T-helper 2 cell treated with Interferon-gamma antibody and Interleukin-4, amounts not matched to agents 5 μg/mL and 100 μg/mL, for 36 hours (primary cell): ENCODE results near the gene ITGAL.

Experiments
- DNase-seq: peaks from one replicate; pipeline ENCODE4 v3.0.0; 2021; ENCODE audit warnings: low spot score
- H3K27ac Mint-ChIP-seq: one replicate; pipeline ENCODE4 v1.8.0; 2021; ENCODE audit warnings: mild to moderate bottlenecking, mixed read lengths
- H3K27me3 Mint-ChIP-seq: one replicate; pipeline ENCODE4 v1.8.0; 2021; ENCODE audit warnings: low read depth, mixed read lengths
- H3K36me3 Mint-ChIP-seq: one replicate; pipeline ENCODE4 v1.8.0; 2021; ENCODE audit warnings: low read depth, mixed read lengths
- H3K4me1 Mint-ChIP-seq: one replicate; pipeline ENCODE4 v1.8.0; 2021; ENCODE audit warnings: low read depth, mixed read lengths
- H3K4me3 Mint-ChIP-seq: one replicate; pipeline ENCODE4 v1.8.0; 2022; ENCODE audit warnings: mild to moderate bottlenecking, moderate library complexity, mixed read lengths
- H3K9me3 Mint-ChIP-seq: one replicate; pipeline ENCODE4 v1.8.0; 2021; ENCODE audit warnings: mixed read lengths

ITGAL gene

GRCh38 chr16:30491744-30492308 is 19.3 kb downstream of the ITGAL start:
- H3K27ac Mint-ChIP-seq, result peak overlapping the region; percentile 76
- peaks cover 65% of the 10 kb centered on the region for H3K36me3 Mint-ChIP-seq
- H3K4me1 Mint-ChIP-seq, result peaks cover 27% of the 10 kb centered on the region
- H3K27me3 Mint-ChIP-seq, result no peaks in the 10 kb centered on the region
- peak overlapping the region; percentile 12 for H3K4me3 Mint-ChIP-seq
- no peaks in the 10 kb centered on the region for H3K9me3 Mint-ChIP-seq
- no peak for DNase-seq

GRCh38 chr16:30493941-30494488 is 21.5 kb downstream of the ITGAL start:
- Mint-ChIP-seq H3K27me3 (no peaks in the 10 kb centered on the region), H3K4me1 (peaks cover 19% of the 10 kb centered on the region), H3K9me3 (no peaks in the 10 kb centered on the region), H3K27ac (peak overlapping the region; percentile 15), H3K36me3 (peaks cover 59% of the 10 kb centered on the region), H3K4me3 (no peak overlapping the region)
- DNase-seq, result no peak

- peaks cover 57% of the 10 kb centered on the region for H3K36me3 Mint-ChIP-seq
- H3K27ac Mint-ChIP-seq, result peak overlapping the region; percentile 15
- H3K4me3 Mint-ChIP-seq, result no peak overlapping the region
These were observed 22.2 kb downstream of the ITGAL start for GRCh38 chr16:30494709-30495108.

DNA sequence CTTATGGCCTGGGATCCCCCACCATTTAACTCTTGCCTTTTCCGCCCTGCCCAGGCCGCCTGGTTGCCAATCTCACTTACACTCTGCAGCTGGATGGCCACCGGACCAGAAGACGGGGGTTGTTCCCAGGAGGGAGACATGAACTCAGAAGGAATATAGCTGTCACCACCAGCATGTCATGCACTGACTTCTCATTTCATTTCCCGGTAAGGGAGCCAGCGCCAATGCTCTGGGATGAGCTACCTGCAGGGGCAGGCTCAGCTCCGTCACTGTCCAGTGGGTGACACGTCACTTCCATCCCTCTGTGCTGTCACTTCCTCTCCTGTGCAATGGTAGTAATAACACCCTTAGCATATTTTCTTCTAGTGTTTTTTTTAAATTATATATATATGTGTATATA is 26.7 kb downstream of the ITGAL start:
- H3K9me3 Mint-ChIP-seq, result no peaks in the 10 kb centered on the region
- peak overlapping the region; percentile 50 for H3K27ac Mint-ChIP-seq
- H3K36me3 Mint-ChIP-seq, result peaks cover 42% of the 10 kb centered on the region
- H3K4me3 Mint-ChIP-seq, result no peak overlapping the region
- H3K4me1 Mint-ChIP-seq, result peaks cover 2% of the 10 kb centered on the region
- no peaks in the 10 kb centered on the region for H3K27me3 Mint-ChIP-seq
- DNase-seq, result no peak

More at GRCh38 chr16:30494709-30495108, 22.2 kb downstream of the ITGAL start:
- H3K4me1 Mint-ChIP-seq, result peaks cover 17% of the 10 kb centered on the region
- no peaks in the 10 kb centered on the region for H3K9me3 Mint-ChIP-seq
- no peak for DNase-seq
- H3K27me3 Mint-ChIP-seq, result no peaks in the 10 kb centered on the region

DNA sequence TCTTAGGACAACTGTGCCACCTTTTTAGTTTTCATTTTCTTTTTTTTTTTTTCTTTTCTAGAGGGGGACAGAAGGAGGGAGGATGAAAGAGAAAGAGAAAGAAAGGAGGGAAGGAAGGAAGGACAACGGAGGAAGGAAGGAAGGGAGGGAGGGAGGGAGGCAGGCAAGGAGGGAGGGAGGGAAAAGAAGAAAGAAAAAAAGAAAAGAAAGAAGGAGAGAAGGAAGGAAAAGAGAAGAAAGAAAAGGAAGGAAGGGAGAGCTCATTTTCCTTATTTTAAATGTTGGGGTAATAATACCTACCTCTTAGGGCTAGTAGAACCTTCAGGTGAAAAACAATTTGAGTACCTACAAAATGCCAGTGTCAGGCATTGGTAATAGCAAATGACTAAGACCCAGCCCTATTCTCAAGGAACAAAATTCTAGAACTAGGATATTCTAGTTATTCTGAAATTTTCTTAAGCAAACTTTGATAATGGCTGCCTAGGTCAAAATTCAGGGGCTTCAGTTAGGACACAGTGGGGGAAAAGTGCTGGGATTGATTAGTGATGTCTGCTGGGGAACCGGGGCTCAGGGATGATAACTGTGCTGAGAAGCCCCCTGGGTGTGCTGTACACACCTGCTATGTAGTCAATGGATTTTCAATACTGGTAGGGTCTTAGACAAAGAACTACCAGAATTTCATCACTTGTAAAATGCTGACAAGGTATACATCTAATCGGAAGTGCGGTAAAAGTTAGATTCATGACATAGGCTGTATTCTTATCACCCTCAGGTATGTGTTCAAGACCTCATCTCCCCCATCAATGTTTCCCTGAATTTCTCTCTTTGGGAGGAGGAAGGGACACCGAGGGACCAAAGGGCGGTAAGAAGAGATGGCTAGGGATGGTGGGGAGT is 31.1 kb downstream of the ITGAL start:
- Mint-ChIP-seq H3K36me3 (peaks cover 44% of the 10 kb centered on the region), H3K4me3 (no peak overlapping the region)
- DNase-seq, result no peak

DNA sequence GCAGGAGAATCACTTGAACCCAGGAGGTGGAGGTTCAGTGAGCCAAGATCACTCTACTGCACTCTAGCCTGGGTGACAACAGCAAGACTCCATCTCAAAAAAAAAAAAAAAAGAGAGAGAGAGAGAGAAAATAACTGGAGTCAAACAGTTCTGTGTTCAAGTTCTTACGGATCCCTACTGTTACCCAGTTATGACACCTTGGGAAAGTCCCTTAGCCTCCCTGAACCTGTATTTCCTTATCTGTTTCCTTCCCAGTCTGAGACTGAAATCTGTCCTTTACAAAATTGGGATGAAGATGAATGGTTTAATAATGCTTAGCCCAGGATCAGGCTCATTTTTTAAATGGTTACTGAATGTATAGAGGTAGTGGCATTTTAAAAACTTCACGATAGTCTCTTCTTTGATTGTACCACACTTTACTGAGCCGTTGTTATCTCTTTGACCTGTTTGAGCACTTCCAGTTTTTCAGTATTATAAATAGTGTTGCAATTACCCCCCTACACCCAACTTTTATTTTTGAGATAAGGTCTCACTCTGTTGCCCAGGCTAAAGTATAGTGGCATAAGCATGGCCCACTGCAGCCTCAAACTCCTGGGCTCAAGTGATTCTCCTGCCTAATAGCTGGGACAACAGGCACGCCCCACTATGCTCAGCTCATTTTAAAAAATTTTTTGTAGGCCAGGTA is 36.7 kb downstream of the ITGAL start:
- Mint-ChIP-seq H3K9me3 (no peaks in the 10 kb centered on the region), H3K27ac (no peak overlapping the region), H3K4me3 (no peak overlapping the region), H3K36me3 (peaks cover 72% of the 10 kb centered on the region), H3K4me1 (peaks cover 5% of the 10 kb centered on the region), H3K27me3 (no peaks in the 10 kb centered on the region)
- no peak for DNase-seq

More for the DNA sequence above, 31.1 kb downstream of the ITGAL start:
- Mint-ChIP-seq H3K4me1 (peaks cover 5% of the 10 kb centered on the region), H3K9me3 (no peaks in the 10 kb centered on the region), H3K27ac (peak overlapping the region; percentile 6), H3K27me3 (no peaks in the 10 kb centered on the region)

DNA sequence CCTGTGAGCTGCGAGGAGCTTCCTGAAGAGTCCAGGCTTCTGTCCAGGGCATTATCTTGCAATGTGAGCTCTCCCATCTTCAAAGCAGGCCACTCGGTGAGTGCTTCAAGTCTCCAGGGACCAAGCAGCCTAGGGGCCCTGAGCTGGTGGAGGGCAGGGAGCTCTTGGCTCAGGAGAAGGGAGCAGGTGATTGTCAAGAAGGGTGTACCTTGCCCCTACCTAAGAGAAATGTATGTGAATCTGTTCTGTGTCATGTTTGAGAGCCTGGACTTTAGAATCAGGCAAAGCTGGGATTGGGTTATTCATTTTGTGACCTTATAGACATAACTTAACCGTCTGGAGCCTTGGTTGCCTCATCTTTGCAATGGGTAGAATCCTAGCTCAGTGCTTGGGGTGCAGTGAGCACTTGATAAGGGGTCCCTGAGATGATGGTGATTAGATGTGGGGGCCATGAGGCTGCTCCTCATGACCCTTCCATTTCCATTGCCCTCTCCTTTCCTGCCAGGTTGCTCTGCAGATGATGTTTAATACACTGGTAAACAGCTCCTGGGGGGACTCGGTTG is 37.9 kb downstream of the ITGAL start:
- no peak overlapping the region for H3K4me3 Mint-ChIP-seq
- H3K27ac Mint-ChIP-seq, result peak overlapping the region; percentile 7
- DNase-seq, result no peak
- H3K4me1 Mint-ChIP-seq, result peaks cover 2% of the 10 kb centered on the region
- H3K36me3 Mint-ChIP-seq, result peaks cover 71% of the 10 kb centered on the region
- no peaks in the 10 kb centered on the region for H3K27me3 Mint-ChIP-seq
- no peaks in the 10 kb centered on the region for H3K9me3 Mint-ChIP-seq

GRCh38 chr16:30511509-30511908 is 39.0 kb downstream of the ITGAL start:
- no peak overlapping the region for H3K4me3 Mint-ChIP-seq
- no peaks in the 10 kb centered on the region for H3K27me3 Mint-ChIP-seq
- no peak overlapping the region for H3K27ac Mint-ChIP-seq
- peaks cover 2% of the 10 kb centered on the region for H3K4me1 Mint-ChIP-seq
- no peaks in the 10 kb centered on the region for H3K9me3 Mint-ChIP-seq
- peaks cover 78% of the 10 kb centered on the region for H3K36me3 Mint-ChIP-seq
- no peak for DNase-seq

GRCh38 chr16:30515275-30515674 is 42.7 kb downstream of the ITGAL start:
- Mint-ChIP-seq H3K9me3 (no peaks in the 10 kb centered on the region), H3K4me3 (no peak overlapping the region), H3K27me3 (no peaks in the 10 kb centered on the region), H3K4me1 (peaks cover 3% of the 10 kb centered on the region), H3K36me3 (peaks cover 88% of the 10 kb centered on the region), H3K27ac (no peak overlapping the region)
- no peak for DNase-seq

DNA sequence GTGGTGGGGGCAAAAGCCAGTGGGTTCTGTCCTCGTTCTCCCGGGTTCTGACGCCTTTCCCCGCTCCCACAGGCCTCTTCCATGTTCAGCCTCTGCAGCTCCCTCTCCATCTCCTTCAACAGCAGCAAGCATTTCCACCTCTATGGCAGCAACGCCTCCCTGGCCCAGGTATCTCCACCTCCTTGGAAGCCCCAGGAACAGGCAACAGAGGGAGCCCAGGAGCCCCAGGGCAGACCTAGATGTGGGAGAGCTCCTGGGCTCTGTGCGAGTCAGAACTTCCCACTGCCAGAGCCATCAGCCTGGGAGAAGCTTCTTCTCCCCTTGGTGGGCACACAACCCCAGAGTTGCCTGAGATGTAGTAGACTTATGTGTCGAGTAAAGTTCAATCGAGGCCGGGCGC is 46.0 kb downstream of the ITGAL start:
- no peaks in the 10 kb centered on the region for H3K27me3 Mint-ChIP-seq
- peaks cover 77% of the 10 kb centered on the region for H3K36me3 Mint-ChIP-seq
- no peaks in the 10 kb centered on the region for H3K9me3 Mint-ChIP-seq
- peaks cover 5% of the 10 kb centered on the region for H3K4me1 Mint-ChIP-seq
- H3K27ac Mint-ChIP-seq, result peak overlapping the region; percentile 26
- H3K4me3 Mint-ChIP-seq, result no peak overlapping the region
- DNase-seq, result no peak

DNA sequence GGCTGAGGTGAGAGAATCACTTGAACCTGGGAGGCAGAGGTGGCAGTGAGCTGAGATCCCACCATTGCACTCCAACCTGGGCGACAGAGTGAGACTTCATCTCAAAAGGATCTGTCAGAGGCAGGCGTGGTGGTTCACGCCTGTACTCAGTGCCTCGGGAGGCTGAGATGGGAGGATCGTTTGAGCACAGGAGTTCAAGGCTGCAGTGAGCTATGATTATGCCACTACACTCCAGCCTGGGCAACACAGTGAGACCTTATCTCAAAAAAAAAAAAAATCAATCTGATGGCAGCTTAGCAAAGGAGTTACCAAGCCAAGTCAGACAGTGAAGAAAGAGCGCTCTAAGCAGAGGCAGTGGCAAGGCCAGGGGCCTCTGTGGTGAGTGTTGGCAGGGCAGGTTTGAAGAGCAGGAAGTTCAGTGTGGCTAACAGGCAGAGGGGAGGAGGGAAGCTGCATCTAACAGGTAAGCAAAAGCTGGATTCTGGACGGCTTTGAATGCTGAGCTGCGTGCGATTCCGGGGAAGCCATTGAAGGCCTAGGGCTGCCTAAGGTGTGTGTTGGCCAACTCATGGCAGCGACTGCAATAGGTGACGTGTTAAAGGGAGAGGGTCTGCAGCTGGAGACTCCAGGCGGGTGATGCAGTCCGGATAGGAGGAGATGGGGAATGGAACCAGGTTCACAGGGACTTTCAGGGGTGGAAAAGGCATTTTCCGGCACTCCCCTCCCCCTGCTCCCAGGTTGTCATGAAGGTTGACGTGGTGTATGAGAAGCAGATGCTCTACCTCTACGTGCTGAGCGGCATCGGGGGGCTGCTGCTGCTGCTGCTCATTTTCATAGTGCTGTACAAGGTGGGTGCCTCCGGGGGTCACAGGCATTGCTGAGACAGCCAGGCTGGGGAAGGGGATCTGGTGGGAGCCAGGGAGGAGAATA is 46.8 kb downstream of the ITGAL start:
- Mint-ChIP-seq H3K4me3 (no peak overlapping the region), H3K36me3 (peaks cover 71% of the 10 kb centered on the region)
- no peak for DNase-seq

DNA sequence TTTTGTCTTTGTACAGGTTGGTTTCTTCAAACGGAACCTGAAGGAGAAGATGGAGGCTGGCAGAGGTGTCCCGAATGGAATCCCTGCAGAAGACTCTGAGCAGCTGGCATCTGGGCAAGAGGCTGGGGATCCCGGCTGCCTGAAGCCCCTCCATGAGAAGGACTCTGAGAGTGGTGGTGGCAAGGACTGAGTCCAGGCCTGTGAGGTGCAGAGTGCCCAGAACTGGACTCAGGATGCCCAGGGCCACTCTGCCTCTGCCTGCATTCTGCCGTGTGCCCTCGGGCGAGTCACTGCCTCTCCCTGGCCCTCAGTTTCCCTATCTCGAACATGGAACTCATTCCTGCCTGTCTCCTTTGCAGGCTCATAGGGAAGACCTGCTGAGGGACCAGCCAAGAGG is 48.9 kb downstream of the ITGAL start:
- DNase-seq, result no peak
- Mint-ChIP-seq H3K4me1 (peaks cover 9% of the 10 kb centered on the region), H3K9me3 (no peaks in the 10 kb centered on the region), H3K36me3 (peaks cover 55% of the 10 kb centered on the region), H3K27me3 (no peaks in the 10 kb centered on the region), H3K4me3 (no peak overlapping the region), H3K27ac (peak overlapping the region; percentile 36)

More for the DNA sequence above, 46.8 kb downstream of the ITGAL start:
- H3K27me3 Mint-ChIP-seq, result no peaks in the 10 kb centered on the region
- H3K27ac Mint-ChIP-seq, result no peak overlapping the region
- H3K4me1 Mint-ChIP-seq, result peaks cover 5% of the 10 kb centered on the region
- H3K9me3 Mint-ChIP-seq, result no peaks in the 10 kb centered on the region
